Gastrocnemius medialis (tissue), 4 donors: ENCODE measurements around the gene PRRX1. TPM values are rescaled to one million over a fixed set of nuclear protein-coding genes. Genes with fewer than 3 reads are reported as not detected.

Experiments used
- ATAC-seq, 2 donors: fragments of 150-250 bp; one replicate each; pipeline ENCODE4 v1.9.1; 2016
- DNase-seq, 2 donors: peaks; one replicate each; pipeline ENCODE4 v3.0.0-alpha.2; 2019
- H3K27ac ChIP-seq, 4 donors: fragments of 200-600 bp; sonication (generic); 1 replicate in 1 of 4; 2 replicates in 3 of 4; pipeline ENCODE4 v1.5.1; 2016 to 2018; ENCODE audit warnings: mild to moderate bottlenecking in 2 of 4, moderate library complexity in 1 of 4
- H3K27me3 ChIP-seq, 3 donors: fragments of 200-600 bp; sonication (generic) in 2 of 3; 1 replicate in 1 of 3; 2 replicates in 2 of 3; pipeline versions ENCODE4 v1.5.1 to v1.6.0; 2016 to 2019; ENCODE audit warnings: mild to moderate bottlenecking in 1 of 3, moderate library complexity in 1 of 3
- H3K36me3 ChIP-seq, 2 donors: fragments of 200-600 bp; sonication (generic) in 1 of 2; one replicate each; pipeline ENCODE4 v1.5.1; 2017 to 2018
- H3K4me1 ChIP-seq, 2 donors: fragments of 200-600 bp; sonication (generic) in 1 of 2; one replicate each; pipeline ENCODE4 v1.5.1; 2016 to 2017; ENCODE audit warnings: mild to moderate bottlenecking in 2 of 2
- H3K4me3 ChIP-seq, 4 donors: fragments of 200-600 bp; sonication (generic) in 3 of 4; 1 replicate in 1 of 4; 2 replicates in 3 of 4; pipeline ENCODE4 v1.5.1; 2016 to 2019; ENCODE audit warnings: mild to moderate bottlenecking in 2 of 4
- H3K9me3 ChIP-seq, 3 donors: fragments of 200-600 bp; sonication (generic) in 2 of 3; 1 replicate in 1 of 3; 2 replicates in 2 of 3; pipeline ENCODE4 v1.5.1; 2016 to 2019
- POLR2A ChIP-seq, 2 donors: fragments of 450-650 bp; IDR thresholded peaks; one replicate each; pipeline ENCODE4 v1.6.1; 2017; ENCODE audit warnings: antibody characterized with exemption in 2 of 2, mild to moderate bottlenecking in 2 of 2, moderate library complexity in 2 of 2
- in situ Hi-C, 4 donors: fragments of 200-750 bp; cut with MboI; loops; one replicate each; pipeline versions ENCODE4 v1.15.0 to v1.8.0; 2017; ENCODE audit warnings: low sequenced_read_pairs in 4 of 4
- intact Hi-C: fragments of 100-400 bp; cut with DNase I; formaldehyde crosslinking; loops from one replicate; pipeline ENCODE4 v1.15.1; 2023; ENCODE audit warnings: low total_unique reads
- total RNA-seq, 4 donors: library from RNA; depleted of rRNA; stranded (reverse); fragments of >200 nt; gene quantifications; one replicate each; pipeline versions ENCODE4 v1.1.0 to v1.2.3, GENCODE V29; 2016
- TF ChIP-seq, protein P1 (sequence below), 5 experiments: fragments of 450-650 bp in 3 of 5; fragments of 200-600 bp in 2 of 5; sonication (generic) in 2 of 5; IDR thresholded peaks in 4 of 5; conservative IDR thresholded peaks in 1 of 5; 1 replicate in 4 of 5; 2 replicates in 1 of 5; pipeline ENCODE4 v1.5.1; 2016 to 2019; ENCODE audit warnings: antibody characterized with exemption in 5 of 5, mild to moderate bottlenecking in 3 of 5, moderate library complexity in 3 of 5

Gene PRRX1
- total RNA-seq, 4 donors from 2014 or later: 35.3 to 120 (median 64.3) TPM

DNA sequence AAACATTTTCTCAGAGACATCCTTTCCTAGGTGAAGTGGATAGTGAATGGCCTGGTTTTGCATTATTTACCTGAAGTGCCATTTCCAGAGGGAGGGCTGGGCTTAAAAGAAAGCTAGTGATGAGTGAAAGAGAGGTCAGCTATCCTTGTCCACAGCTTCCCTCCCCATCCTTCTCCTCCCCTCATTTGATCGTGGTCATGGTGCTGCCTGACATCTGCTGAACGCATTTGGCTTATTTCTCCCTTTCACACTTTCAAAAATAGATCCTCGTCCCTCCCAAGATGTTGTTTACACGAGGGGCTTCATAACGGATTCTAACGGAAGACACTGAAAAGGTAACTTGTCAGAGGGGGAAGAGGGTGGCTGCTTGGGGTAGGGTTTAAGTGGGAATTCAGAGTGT is 66.1 kb downstream of the PRRX1 start:
- intact Hi-C loops (loop anchor here (10.0 kb wide), 1 partner anchor 1245 kb away; the partner anchor contains the start of gene SLC19A2), in situ Hi-C loops (loop anchor here in 1 of 4 donors (25.0 kb wide), 1 partner anchor 1243 kb away; the partner anchor contains the start of gene SLC19A2)
- Histone ChIP-seq H3K27me3 (no peaks in the 10 kb centered on the region), H3K36me3 (no peaks in the 10 kb centered on the region), H3K4me1 (peaks cover 68 to 73% of the 10 kb centered on the region in 2 donors), H3K9me3 (no peaks in the 10 kb centered on the region), H3K4me3 (peak overlapping the region; percentile 21 to 37 (median 30)), H3K27ac (peak overlapping the region; percentile 85 to 95 (median 90))
- no peak for TF ChIP-seq POLR2A (IDR thresholded peaks at IDR 0.05)
- TF ChIP-seq, protein P1, sequence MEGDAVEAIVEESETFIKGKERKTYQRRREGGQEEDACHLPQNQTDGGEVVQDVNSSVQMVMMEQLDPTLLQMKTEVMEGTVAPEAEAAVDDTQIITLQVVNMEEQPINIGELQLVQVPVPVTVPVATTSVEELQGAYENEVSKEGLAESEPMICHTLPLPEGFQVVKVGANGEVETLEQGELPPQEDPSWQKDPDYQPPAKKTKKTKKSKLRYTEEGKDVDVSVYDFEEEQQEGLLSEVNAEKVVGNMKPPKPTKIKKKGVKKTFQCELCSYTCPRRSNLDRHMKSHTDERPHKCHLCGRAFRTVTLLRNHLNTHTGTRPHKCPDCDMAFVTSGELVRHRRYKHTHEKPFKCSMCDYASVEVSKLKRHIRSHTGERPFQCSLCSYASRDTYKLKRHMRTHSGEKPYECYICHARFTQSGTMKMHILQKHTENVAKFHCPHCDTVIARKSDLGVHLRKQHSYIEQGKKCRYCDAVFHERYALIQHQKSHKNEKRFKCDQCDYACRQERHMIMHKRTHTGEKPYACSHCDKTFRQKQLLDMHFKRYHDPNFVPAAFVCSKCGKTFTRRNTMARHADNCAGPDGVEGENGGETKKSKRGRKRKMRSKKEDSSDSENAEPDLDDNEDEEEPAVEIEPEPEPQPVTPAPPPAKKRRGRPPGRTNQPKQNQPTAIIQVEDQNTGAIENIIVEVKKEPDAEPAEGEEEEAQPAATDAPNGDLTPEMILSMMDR (IDR thresholded peaks at IDR 0.05 in 4 of 5, conservative IDR thresholded peaks at IDR 0.05 in 1 of 5): no peak
- DNase-seq (no peak), ATAC-seq (peak in 1 of 2 donors; percentile 11)

DNA sequence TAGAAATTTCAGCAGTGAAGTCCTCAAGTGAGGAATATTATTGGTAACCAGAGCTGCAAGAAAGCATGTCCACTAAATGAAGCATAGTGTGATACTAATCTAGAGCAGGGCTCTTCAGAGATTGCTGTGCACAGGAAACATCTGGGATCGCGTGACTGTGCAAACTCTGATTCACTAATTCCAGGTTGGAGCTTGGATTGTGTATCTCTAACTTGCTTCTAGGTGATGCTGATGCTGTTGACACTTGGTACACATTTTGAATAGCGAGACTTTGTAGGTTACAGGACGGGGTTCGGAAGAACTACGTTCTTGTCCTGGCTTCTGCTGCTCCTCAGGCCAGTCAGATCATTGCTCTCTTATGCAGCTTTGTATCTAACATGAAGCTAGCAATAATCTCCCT is 66.5 kb downstream of the PRRX1 start:
- no peak for DNase-seq
- Histone ChIP-seq H3K36me3 (no peaks in the 10 kb centered on the region), H3K9me3 (no peaks in the 10 kb centered on the region), H3K27me3 (no peaks in the 10 kb centered on the region), H3K4me3 (peak overlapping the region in 3 of 4 donors; percentile 21 to 37 (median 26)), H3K4me1 (peaks cover 72 to 77% of the 10 kb centered on the region in 2 donors), H3K27ac (peak overlapping the region; percentile 85 to 95 (median 90))
- intact Hi-C loops (loop anchor here (10.0 kb wide), 1 partner anchor 1246 kb away; the partner anchor contains the start of gene SLC19A2), in situ Hi-C loops (loop anchor here in 1 of 4 donors (25.0 kb wide), 1 partner anchor 1243 kb away; the partner anchor contains the start of gene SLC19A2)
- TF ChIP-seq, protein P1 (IDR thresholded peaks at IDR 0.05 in 4 of 5, conservative IDR thresholded peaks at IDR 0.05 in 1 of 5): no peak
- no peak for TF ChIP-seq POLR2A (IDR thresholded peaks at IDR 0.05)
- no peak for ATAC-seq

DNA sequence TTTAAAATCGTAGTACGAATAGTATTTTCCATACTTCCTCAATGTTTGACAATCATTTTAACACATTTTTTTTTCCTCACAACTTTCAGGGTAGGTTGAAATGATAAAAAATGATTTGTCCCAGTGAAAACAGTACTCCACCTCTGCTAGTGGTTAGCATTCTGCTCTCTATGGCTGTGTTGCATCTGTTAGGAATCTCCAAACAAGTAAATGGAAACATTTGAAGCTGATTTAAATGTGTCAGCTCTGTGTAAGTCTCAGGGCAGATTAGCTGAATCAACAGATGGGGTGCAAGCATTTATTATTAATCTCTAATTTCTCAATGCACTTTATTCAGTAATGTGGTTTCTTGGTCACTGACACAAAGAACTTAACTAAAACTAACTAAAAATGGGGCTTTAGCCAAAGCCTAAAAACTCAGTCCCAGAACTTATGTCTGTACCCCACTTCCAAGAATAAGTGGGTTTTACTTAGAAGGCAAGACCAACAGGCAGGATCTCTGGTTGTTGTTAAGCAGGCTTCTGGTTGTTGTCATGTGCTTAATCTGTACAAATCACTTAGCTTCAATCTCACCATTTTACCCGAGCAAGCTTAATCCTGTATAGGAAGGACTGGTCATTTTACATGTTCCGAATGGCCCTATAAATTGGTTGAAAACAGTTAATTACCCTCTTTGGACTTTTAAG is 67.8 kb downstream of the PRRX1 start:
- intact Hi-C loops (loop anchor here (10.0 kb wide), 1 partner anchor 1247 kb away; the partner anchor contains the start of gene SLC19A2), in situ Hi-C loops (loop anchor here in 1 of 4 donors (25.0 kb wide), 1 partner anchor 1244 kb away; the partner anchor contains the start of gene SLC19A2)
- peaks cover 83 to 87% of the 10 kb centered on the region in 2 donors for H3K4me1 ChIP-seq
- ATAC-seq (no peak), DNase-seq (no peak)
- H3K4me3 ChIP-seq: no peak overlapping the region
- H3K9me3 ChIP-seq: no peaks in the 10 kb centered on the region
- H3K36me3 ChIP-seq: no peaks in the 10 kb centered on the region
- peak overlapping the region; percentile 85 to 95 (median 90) for H3K27ac ChIP-seq
- no peaks in the 10 kb centered on the region for H3K27me3 ChIP-seq
- TF ChIP-seq POLR2A (IDR thresholded peaks at IDR 0.05): no peak
- TF ChIP-seq, protein P1 (IDR thresholded peaks at IDR 0.05 in 4 of 5, conservative IDR thresholded peaks at IDR 0.05 in 1 of 5): no peak

GRCh38 chr1:170732252-170732588 is 68.3 kb downstream of the PRRX1 start:
- Histone ChIP-seq H3K4me1 (peaks cover 83 to 88% of the 10 kb centered on the region in 2 donors), H3K9me3 (no peaks in the 10 kb centered on the region), H3K36me3 (no peaks in the 10 kb centered on the region), H3K4me3 (no peak overlapping the region), H3K27ac (peak overlapping the region; percentile 85 to 95 (median 90)), H3K27me3 (no peaks in the 10 kb centered on the region)
- intact Hi-C loops: loop anchor here (10.0 kb wide), 1 partner anchor 1247 kb away; the partner anchor contains the start of gene SLC19A2
- peak; percentile 43 to 44 for DNase-seq
- TF ChIP-seq POLR2A (IDR thresholded peaks at IDR 0.05): no peak
- TF ChIP-seq, protein P1 (IDR thresholded peaks at IDR 0.05 in 4 of 5, conservative IDR thresholded peaks at IDR 0.05 in 1 of 5): no peak
- ATAC-seq: peak; percentile 10 to 19
- in situ Hi-C loops: loop anchor here in 1 of 4 donors (25.0 kb wide), 1 partner anchor 1245 kb away; the partner anchor contains the start of gene SLC19A2
